Heart left ventricle (tissue), 16 donors: Measurements from ENCODE around the gene RPS2. TPM values are rescaled to one million over a fixed set of nuclear protein-coding genes. Genes with fewer than 3 reads are reported as not detected.
"Not testable (repeated sequence)": the region's sequence is repeated elsewhere in the genome, so short reads cannot be mapped to it uniquely, and the experiment has no call there.

ENCODE experiments used
- ATAC-seq, 4 donors: fragments of 200-7000 bp; cut with Tn5 transposase; one replicate each; pipeline ENCODE4 v1.9.1; 2020 to 2022; ENCODE audit warnings: moderate library complexity in 4 of 4, mild to moderate bottlenecking in 3 of 4, moderate number of reproducible peaks in 1 of 4
- DNase-seq, 5 donors: peaks; one replicate each; pipeline ENCODE4 v3.0.0-alpha.2; 2020
- H3K27ac ChIP-seq, 12 donors: fragments of 200-600 bp; sonication (generic) in 4 of 12; one replicate each; pipeline versions ENCODE4 v1.5.0 to v1.8.0; 2016 to 2022; ENCODE audit warnings: mild to moderate bottlenecking in 2 of 12
- H3K27me3 ChIP-seq, 9 donors: fragments of 200-600 bp; sonication (generic) in 2 of 9; one replicate each; pipeline versions ENCODE4 v1.5.1 to v1.8.0; 2016 to 2022; ENCODE audit warnings: mild to moderate bottlenecking in 3 of 9
- H3K36me3 ChIP-seq, 9 donors: fragments of 200-600 bp; sonication (generic) in 2 of 9; one replicate each; pipeline versions ENCODE4 v1.5.0 to v1.8.0; 2018 to 2022; ENCODE audit warnings: mild to moderate bottlenecking in 2 of 9
- H3K4me1 ChIP-seq, 12 donors: fragments of 200-600 bp; sonication (generic) in 4 of 12; one replicate each; pipeline versions ENCODE4 v1.5.0 to v1.8.0; 2016 to 2022; ENCODE audit warnings: mild to moderate bottlenecking in 3 of 12
- H3K4me3 ChIP-seq, 12 donors: fragments of 200-600 bp; sonication (generic) in 4 of 12; one replicate each; pipeline versions ENCODE4 v1.5.0 to v1.8.0; 2017 to 2022; ENCODE audit warnings: mild to moderate bottlenecking in 9 of 12, moderate library complexity in 4 of 12
- H3K9me3 ChIP-seq, 12 donors: fragments of 200-600 bp; sonication (generic) in 4 of 12; one replicate each; pipeline versions ENCODE4 v1.5.0 to v1.8.0; 2016 to 2022; ENCODE audit warnings: mild to moderate bottlenecking in 1 of 12
- CTCF ChIP-seq, 12 donors: fragments of 200-600 bp; sonication (generic) in 4 of 12; IDR thresholded peaks; one replicate each; pipeline versions ENCODE4 v1.5.0 to v1.8.0; 2018 to 2022; ENCODE audit warnings: antibody characterized with exemption in 12 of 12, mild to moderate bottlenecking in 5 of 12
- POLR2A ChIP-seq, 2 donors: fragments of 450-650 bp; IDR thresholded peaks; one replicate each; pipeline ENCODE4 v1.6.1; 2017; ENCODE audit warnings: antibody characterized with exemption in 2 of 2, mild to moderate bottlenecking in 2 of 2, moderate library complexity in 2 of 2
- WGBS, 4 donors: extraction: QIAGEN DNeasy Blood & Tissue Kit in 2 of 4; methylation state at CpG; one replicate each; pipeline versions ENCODE4 v1.1.5 to v1.1.7; 2013 to 2018; 5-methylcytosine and 5-hydroxymethylcytosine counted together
- intact Hi-C, 10 donors: fragments of 100-400 bp; cut with DNase I; formaldehyde crosslinking; loops; one replicate each; pipeline versions ENCODE4 v1.11.1 to v1.14.2; 2022
- polyA plus RNA-seq, 2 donors: library from polyadenylated mRNA; stranded (reverse); fragments of 200-250 nt; gene quantifications; one replicate each; pipeline ENCODE4 v1.2.3, GENCODE V29; 2013
- total RNA-seq, 9 donors: library from RNA; depleted of rRNA in 2 of 9; stranded (reverse); fragments of >200 nt in 2 of 9; fragmentation: NEBNext Ultra II Directional in 3 of 9; extraction: Animal tissue kit (Norgen Biotek cat#: 25700) in 3 of 9; gene quantifications; one replicate each; pipeline versions ENCODE4 v1.1.0 to v1.2.4, GENCODE V29; 2016 to 2023
- donor health status: ischemic (EF 13 %, LVEDD 7.1; RV severe dilation, severe dysfunction).
- donor health status: healthy with polysubstance abuse.
- donor health status: DM: no; HTN: yes; CAD: no.
- donor health status: DM: no; HTN: no; CAD: no.
- donor health status: ischemic (EF 25% LVEDD 6.9; RV normal size, moderate dysfunction).
- donor health status: ischemic (EF 25% LVEDD 5.7; RV mildly dilated, moderate dysfunction).
- donor health status: healthy.
- donor health status: DM: yes; HTN: yes; CAD: no.
- donor health status: ischemic (EF 35%, LVEDD 5.7; RV mildly dilated, moderate dysfunction).
- donor health status: nonischemic (EF 11% LVEDD 7.7; RV severe dilation, severe dysfunction).
- donor health status: DM: yes; HTN: yes; CAD: no.
- donor health status: PGD.
- donor health status: ischemic (EF 29% LVEDD 5.4; RV normal size, mild dysfunction).
- donor health status: nonischemic (EF 23%, LVEDD 6.1; RV moderate dilation, normal function).

The RPS2 gene
- total and polyA plus RNA-seq, 11 donors = 673 to 2,484 (median 1,002) TPM

DNA sequence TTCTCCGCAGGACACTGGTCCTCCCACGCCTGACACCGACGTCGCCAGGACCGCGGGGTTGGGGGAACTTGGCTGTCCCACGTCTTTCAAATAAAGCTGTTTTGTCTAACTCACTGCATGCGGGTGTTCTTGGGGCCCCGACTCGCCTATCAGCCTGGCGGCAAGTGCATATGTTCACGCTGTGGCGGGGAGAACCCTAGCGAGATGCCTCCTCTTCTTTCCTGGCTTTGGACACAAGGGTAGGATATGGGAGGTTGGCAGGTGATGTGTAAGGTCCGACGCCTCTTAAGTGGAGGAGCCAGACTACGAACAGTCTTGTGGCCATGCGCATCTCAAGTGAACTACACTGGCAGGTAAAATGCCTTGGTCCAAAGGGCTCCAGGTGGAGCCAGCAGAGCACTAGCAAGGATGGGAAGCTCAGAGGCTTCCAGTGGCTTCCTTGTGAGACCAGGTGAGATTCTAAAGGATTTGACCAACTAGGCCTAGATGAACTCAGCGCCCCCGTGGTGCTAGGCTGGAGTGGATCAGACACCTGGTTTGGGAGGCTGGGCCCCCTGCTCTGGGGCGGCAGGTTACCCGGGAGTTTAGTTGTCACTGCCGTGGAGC, 873 bp upstream of the RPS2 start:
- H3K4me3 ChIP-seq = peak overlapping the region; percentile 65 to 100 (median 87)
- peak overlapping the region; percentile 85 to 99 (median 97) for H3K27ac ChIP-seq
- H3K9me3 ChIP-seq = no peaks in the 10 kb centered on the region
- ATAC-seq = no peak
- no peak for TF ChIP-seq POLR2A (IDR thresholded peaks at IDR 0.05)
- no peak for TF ChIP-seq CTCF (IDR thresholded peaks at IDR 0.05)
- peaks cover 2 to 42% (median 26%) of the 10 kb centered on the region in 12 donors for H3K4me1 ChIP-seq
- intact Hi-C loops = no loop called here
- DNase-seq = no peak
- H3K27me3 ChIP-seq = no peaks in the 10 kb centered on the region
- H3K36me3 ChIP-seq = peaks cover 0 to 33% (median 31%) of the 10 kb centered on the region in 9 donors
- 23 to 30% (median 24%) methylated on average over 20 to 24 of the region's 24 CpGs for WGBS, 4 donors

- H3K4me3 ChIP-seq = peak overlapping the region; percentile 65 to 100 (median 87)
- TF ChIP-seq CTCF (IDR thresholded peaks at IDR 0.05) (peak in 6 of 12 donors; percentile 10 to 54 (median 28)), POLR2A (IDR thresholded peaks at IDR 0.05) (no peak)
- peaks cover 0 to 33% (median 31%) of the 10 kb centered on the region in 9 donors for H3K36me3 ChIP-seq
- DNase-seq = peak in 3 of 5 donors; percentile 50 to 76 (median 58)
- ATAC-seq = peak in 3 of 4 donors; percentile 1 to 38 (median 16)
- intact Hi-C loops = no loop called here
- peak overlapping the region; percentile 85 to 99 (median 97) for H3K27ac ChIP-seq
- H3K27me3 ChIP-seq = no peaks in the 10 kb centered on the region
- H3K9me3 ChIP-seq = no peaks in the 10 kb centered on the region
- WGBS, 4 donors = 8 to 12% (median 11%) methylated on average over 40 to 44 of the region's 44 CpGs
- peaks cover 7 to 49% (median 33%) of the 10 kb centered on the region in 12 donors for H3K4me1 ChIP-seq
Measured at GRCh38 chr16:1963806-1964505, 670 bp downstream of the RPS2 start.

DNA sequence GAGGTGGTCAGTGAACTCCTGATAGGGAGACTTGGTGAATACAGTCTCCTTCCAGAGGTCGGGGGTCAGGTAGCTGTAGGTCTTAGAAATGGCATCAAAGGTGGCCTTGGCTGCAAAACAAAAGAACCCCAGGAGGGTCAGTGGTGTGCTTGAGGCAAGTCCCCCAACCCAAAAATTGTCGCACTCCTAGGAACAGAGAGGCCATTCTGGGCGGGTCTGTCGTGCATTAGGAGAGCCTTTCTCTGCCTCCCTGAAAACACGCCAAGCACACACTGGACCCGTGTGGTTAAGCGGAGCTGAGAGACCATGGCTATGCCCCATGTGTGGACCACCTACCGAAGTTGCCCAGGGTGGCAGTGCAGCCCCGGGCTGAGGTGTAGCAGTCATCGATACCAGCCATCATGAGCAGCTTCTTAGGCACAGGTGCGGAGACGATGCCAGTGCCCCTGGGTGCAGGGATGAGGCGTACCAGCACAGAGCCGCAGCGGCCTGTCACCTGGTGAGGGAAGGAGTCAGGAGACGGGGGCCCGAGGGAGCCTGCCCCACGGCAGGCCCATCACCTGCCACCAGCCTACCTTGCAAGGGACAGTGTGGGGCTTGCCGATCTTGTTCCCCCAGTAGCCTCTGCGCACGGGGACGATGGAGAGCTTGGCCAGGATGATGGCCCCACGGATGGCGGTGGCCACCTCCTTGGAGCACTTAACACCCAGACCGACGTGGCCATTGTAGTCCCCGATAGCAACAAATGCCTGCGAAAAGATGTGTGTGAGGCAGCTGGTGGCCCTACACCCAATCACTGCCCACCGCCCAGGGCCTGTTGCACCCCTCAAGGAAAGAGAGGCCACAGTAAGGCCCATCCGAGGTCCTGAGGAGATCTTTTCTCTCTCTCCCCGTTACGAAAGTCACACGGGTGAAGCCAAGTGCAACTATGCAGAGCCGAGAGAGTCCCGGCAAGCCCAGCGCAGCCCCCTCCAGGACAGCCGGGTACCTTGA, 2.2 kb downstream of the RPS2 start:
- ATAC-seq, H3K27me3 ChIP-seq, DNase-seq, intact Hi-C loops, H3K9me3 ChIP-seq: not testable (repeated sequence)
- H3K4me3 ChIP-seq = peak overlapping the region in 2 of 12 donors; percentile 95 to 99
- H3K4me1 ChIP-seq = peaks cover 7 to 53% (median 37%) of the 10 kb centered on the region in 12 donors
- 85 to 90% (median 86%) methylated on average over 21 to 37 of the region's 37 CpGs for WGBS, 4 donors
- peaks cover 0 to 33% (median 31%) of the 10 kb centered on the region in 9 donors for H3K36me3 ChIP-seq
- peak overlapping the region in 1 of 12 donors; percentile 5 for H3K27ac ChIP-seq

- intact Hi-C loops = loop anchor here in 1 of 10 donors (1.0 kb wide), 1 partner anchor 18 kb away; the partner anchor contains the start of gene MSRB1
- ATAC-seq (no peak), DNase-seq (no peak)
- TF ChIP-seq CTCF (IDR thresholded peaks at IDR 0.05) (no peak), POLR2A (IDR thresholded peaks at IDR 0.05) (no peak)
- Histone ChIP-seq H3K27ac (no peak overlapping the region), H3K9me3 (no peaks in the 10 kb centered on the region), H3K27me3 (no peaks in the 10 kb centered on the region), H3K36me3 (peaks cover 0 to 33% (median 31%) of the 10 kb centered on the region in 9 donors), H3K4me3 (peak overlapping the region in 1 of 12 donors; percentile 3), H3K4me1 (peaks cover 7 to 53% (median 37%) of the 10 kb centered on the region in 12 donors)
- WGBS, 4 donors = 60 to 72% (median 66%) methylated on average over 6 of the region's 6 CpGs
Measured at GRCh38 chr16:1961651-1962067, 3.0 kb downstream of the RPS2 start.
